ENCODE data around the gene KIAA0825. TPM values are rescaled to one million over a fixed set of nuclear protein-coding genes. Genes with fewer than 3 reads are reported as not detected.

The KIAA0825 gene
- polyA plus RNA-seq, 1 of the 3 experiments (the other 2 are of a cell fraction), result 0.61 TPM

DNA sequence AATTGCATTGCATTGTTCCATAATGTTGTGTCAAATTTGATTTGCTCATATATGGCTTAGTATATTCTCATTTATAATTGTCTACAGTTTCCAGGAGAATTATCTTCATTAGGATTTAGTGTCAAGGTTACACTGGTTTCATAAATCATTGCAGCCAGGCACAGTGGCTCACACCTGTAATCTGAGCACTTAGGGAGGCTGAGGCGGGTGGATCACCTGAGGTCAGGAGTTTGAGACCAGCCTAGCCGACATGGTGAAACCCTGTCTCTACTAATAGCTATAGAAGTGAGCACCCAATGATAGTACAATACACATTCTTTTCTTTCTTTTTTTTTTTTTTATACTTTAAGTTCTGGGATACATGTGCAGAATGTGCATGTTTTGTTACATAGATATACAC is 282.5 kb downstream of the KIAA0825 start (continued):
- TF ChIP-seq GATA2 (CRISPR knock-in tag; IDR thresholded peaks at IDR 0.05), result no peak
- TF ChIP-seq, protein P1, sequence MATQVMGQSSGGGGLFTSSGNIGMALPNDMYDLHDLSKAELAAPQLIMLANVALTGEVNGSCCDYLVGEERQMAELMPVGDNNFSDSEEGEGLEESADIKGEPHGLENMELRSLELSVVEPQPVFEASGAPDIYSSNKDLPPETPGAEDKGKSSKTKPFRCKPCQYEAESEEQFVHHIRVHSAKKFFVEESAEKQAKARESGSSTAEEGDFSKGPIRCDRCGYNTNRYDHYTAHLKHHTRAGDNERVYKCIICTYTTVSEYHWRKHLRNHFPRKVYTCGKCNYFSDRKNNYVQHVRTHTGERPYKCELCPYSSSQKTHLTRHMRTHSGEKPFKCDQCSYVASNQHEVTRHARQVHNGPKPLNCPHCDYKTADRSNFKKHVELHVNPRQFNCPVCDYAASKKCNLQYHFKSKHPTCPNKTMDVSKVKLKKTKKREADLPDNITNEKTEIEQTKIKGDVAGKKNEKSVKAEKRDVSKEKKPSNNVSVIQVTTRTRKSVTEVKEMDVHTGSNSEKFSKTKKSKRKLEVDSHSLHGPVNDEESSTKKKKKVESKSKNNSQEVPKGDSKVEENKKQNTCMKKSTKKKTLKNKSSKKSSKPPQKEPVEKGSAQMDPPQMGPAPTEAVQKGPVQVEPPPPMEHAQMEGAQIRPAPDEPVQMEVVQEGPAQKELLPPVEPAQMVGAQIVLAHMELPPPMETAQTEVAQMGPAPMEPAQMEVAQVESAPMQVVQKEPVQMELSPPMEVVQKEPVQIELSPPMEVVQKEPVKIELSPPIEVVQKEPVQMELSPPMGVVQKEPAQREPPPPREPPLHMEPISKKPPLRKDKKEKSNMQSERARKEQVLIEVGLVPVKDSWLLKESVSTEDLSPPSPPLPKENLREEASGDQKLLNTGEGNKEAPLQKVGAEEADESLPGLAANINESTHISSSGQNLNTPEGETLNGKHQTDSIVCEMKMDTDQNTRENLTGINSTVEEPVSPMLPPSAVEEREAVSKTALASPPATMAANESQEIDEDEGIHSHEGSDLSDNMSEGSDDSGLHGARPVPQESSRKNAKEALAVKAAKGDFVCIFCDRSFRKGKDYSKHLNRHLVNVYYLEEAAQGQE (IDR thresholded peaks at IDR 0.05; ENCODE audit: low read depth, low read length), result no peak
- TF ChIP-seq MAX (IDR thresholded peaks at IDR 0.05; ENCODE audit: low read depth), result no peak
- TF ChIP-seq CHD2 (IDR thresholded peaks at IDR 0.05; ENCODE audit: low read length, partially characterized antibody), result no peak
- TF ChIP-seq FOXJ3 (CRISPR knock-in tag; IDR thresholded peaks at IDR 0.05), result no peak

DNA sequence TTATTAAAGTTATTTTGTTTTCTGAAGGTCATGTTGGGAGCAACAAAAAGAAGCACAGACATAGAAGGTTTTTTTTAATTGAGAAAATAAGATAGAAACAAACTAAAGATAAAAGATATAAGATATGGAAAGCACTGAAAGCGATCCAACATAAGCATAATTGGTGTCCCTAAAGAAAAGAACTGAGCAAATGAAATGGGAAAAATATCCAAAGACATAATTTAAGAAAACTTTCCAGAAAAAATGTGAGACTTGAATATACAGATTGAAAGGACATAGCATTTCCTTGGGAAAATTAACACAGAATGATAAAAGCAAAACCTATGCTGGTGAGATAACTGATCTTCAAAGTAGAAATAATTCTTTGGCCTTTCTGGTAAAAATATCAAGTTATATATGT is 289.3 kb downstream of the KIAA0825 start:
- Histone ChIP-seq H3K9ac (no peak overlapping the region), H3K4me3 (ENCODE audit: low read depth in 2 of 2, low read length in 1 of 2) (no peak overlapping the region), H3K4me2 (no peak overlapping the region), H3F3A (replicated peaks; ENCODE audit: insufficient read depth) (no peaks in the 10 kb centered on the region), H3K27me3 (ENCODE audit: insufficient read depth) (no peaks in the 10 kb centered on the region), H4K20me1 (ENCODE audit: insufficient read depth) (no peaks in the 10 kb centered on the region), H3K9me2 (no peaks in the 10 kb centered on the region), H3K9me3 (peaks cover 3% of the 10 kb centered on the region; the same call in 1 of the 2 replicates), H3K27ac (ENCODE audit: low read depth in 2 of 2, low read length in 1 of 2) (no peak overlapping the region), H3K36me3 (replicated peaks in 1 of 2; ENCODE audit: control insufficient read depth in 1 of 2, insufficient read depth in 2 of 2, low read length in 1 of 2) (no peaks in the 10 kb centered on the region), H2AFZ (ENCODE audit: low read depth) (no peak overlapping the region), H3K79me2 (ENCODE audit: insufficient read depth) (no peaks in the 10 kb centered on the region), H3K4me1 (ENCODE audit: control insufficient read depth in 1 of 2, insufficient read depth in 2 of 2, low read depth in 1 of 2, low read length in 1 of 2) (no peaks in the 10 kb centered on the region)
- no peak for TF ChIP-seq TAF1 (IDR thresholded peaks at IDR 0.05; ENCODE audit: borderline replicate concordance, low read depth, low read length)
- TF ChIP-seq FOSL2 (IDR thresholded peaks at IDR 0.05; ENCODE audit: borderline replicate concordance, low read depth), result no peak
- TF ChIP-seq NFIC (IDR thresholded peaks at IDR 0.05; ENCODE audit: borderline replicate concordance), result no peak
- TF ChIP-seq RAD21 (IDR thresholded peaks at IDR 0.05; ENCODE audit: low read length), result no peak
- TF ChIP-seq SMC3 (IDR thresholded peaks at IDR 0.05; ENCODE audit: low read depth, low read length), result no peak
- no peak for TF ChIP-seq JUND (IDR thresholded peaks at IDR 0.05)
- no peak for TF ChIP-seq USF2 (IDR thresholded peaks at IDR 0.05; ENCODE audit: borderline replicate concordance, low read depth, low read length)
- no peak for TF ChIP-seq MAX (IDR thresholded peaks at IDR 0.05; ENCODE audit: low read depth)
- TF ChIP-seq ZBTB33 (IDR thresholded peaks at IDR 0.05; ENCODE audit: borderline replicate concordance, low read depth), result no peak
- no peak for TF ChIP-seq POLR2AphosphoS5 (IDR thresholded peaks at IDR 0.05; ENCODE audit: low read depth, low read length)
- no peak for TF ChIP-seq TCF12 (IDR thresholded peaks at IDR 0.05)
- no peak for TF ChIP-seq FOXM1 (IDR thresholded peaks at IDR 0.05; ENCODE audit: low read depth)
- TF ChIP-seq ELF1 (IDR thresholded peaks at IDR 0.05), result no peak
- TF ChIP-seq EP300 (IDR thresholded peaks at IDR 0.05; ENCODE audit: borderline replicate concordance in 1 of 2, low read depth in 1 of 2, low read length in 1 of 2), result no peak
- no peak for TF ChIP-seq TEAD4 (IDR thresholded peaks at IDR 0.05; ENCODE audit: borderline replicate concordance, insufficient read depth)
- no peak for TF ChIP-seq EZH2phosphoT487 (IDR thresholded peaks at IDR 0.05; ENCODE audit: borderline replicate concordance, low read depth)
- TF ChIP-seq, protein P2, sequence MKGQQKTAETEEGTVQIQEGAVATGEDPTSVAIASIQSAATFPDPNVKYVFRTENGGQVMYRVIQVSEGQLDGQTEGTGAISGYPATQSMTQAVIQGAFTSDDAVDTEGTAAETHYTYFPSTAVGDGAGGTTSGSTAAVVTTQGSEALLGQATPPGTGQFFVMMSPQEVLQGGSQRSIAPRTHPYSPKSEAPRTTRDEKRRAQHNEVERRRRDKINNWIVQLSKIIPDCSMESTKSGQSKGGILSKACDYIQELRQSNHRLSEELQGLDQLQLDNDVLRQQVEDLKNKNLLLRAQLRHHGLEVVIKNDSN (IDR thresholded peaks at IDR 0.05; ENCODE audit: borderline replicate concordance, low read depth), result no peak
- ChIA-PET CTCF (no interaction called here), POLR2A (no interaction called here)
- 59% methylated on average over 1 of the region's 1 CpG for WGBS (ENCODE audit: low lambda C conversion rate)
- no peak for DNase-seq
